GM18526 (cell line): ENCODE results near the gene KRTCAP3.

Experiments used
- POLR2A ChIP-seq: IDR thresholded peaks from 3 replicates; pipeline ENCODE4 v1.6.1; 2011; ENCODE audit not compliant: insufficient read length; ENCODE audit errors: extremely low read depth

The KRTCAP3 gene, protein sequence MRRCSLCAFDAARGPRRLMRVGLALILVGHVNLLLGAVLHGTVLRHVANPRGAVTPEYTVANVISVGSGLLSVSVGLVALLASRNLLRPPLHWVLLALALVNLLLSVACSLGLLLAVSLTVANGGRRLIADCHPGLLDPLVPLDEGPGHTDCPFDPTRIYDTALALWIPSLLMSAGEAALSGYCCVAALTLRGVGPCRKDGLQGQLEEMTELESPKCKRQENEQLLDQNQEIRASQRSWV

DNA sequence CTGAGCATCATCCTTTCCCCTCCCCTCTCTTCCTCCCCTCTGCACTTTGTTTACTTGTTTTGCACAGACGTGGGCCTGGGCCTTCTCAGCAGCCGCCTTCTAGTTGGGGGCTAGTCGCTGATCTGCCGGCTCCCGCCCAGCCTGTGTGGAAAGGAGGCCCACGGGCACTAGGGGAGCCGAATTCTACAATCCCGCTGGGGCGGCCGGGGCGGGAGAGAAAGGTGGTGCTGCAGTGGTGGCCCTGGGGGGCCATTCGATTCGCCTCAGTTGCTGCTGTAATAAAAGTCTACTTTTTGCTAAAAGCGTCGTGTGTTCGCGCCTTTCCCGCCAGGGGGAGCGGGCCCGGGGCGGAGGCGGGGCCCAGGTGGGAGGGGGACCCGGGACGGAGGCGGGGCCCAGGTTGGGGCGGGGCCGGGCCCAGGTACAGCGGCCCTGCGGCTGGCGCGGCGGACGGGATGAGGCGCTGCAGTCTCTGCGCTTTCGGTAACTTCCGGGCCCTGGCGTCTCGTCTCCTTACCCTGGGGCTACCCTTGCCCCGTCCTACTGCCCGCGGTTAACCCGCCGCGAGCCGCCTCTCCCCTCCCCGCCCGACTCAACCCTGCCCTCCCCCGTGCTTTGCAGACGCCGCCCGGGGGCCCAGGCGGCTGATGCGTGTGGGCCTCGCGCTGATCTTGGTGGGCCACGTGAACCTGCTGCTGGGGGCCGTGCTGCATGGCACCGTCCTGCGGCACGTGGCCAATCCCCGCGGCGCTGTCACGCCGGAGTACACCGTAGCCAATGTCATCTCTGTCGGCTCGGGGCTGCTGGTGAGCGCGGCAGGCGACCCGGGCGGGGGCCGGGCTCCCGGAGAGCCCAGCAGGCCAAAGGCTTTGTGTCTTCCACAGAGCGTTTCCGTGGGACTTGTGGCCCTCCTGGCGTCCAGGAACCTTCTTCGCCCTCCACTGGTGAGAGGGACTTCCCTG, at the start of gene KRTCAP3:
Gene KRTCAP3, plus strand, starts transcription at position 424 of the 962 bp plus-strand sequence. Its CDS starts 32 bp downstream, at position 456.
- TF ChIP-seq POLR2A: peak; percentile 22

DNA sequence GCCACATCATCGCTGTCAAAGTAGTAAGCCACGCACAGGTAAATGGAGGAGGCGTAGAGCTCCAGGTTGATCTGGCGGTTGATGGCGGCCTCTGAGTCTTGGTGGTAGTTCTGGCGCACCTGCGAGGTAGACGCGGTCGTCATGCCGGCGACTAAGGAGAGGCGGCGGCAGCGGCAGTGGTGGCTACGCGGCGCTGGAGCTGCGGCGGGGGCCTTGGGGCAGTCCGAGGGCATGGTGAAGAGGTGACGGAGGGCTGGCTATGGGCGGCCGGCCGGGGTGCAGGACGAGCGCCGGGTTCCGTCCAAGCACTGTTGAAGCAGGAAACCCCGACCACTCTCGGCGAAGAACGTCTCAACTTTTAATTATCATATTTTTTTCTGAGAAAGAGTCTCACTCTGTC, 49.0 kb upstream of the KRTCAP3 start:
- TF ChIP-seq POLR2A: no peak

DNA sequence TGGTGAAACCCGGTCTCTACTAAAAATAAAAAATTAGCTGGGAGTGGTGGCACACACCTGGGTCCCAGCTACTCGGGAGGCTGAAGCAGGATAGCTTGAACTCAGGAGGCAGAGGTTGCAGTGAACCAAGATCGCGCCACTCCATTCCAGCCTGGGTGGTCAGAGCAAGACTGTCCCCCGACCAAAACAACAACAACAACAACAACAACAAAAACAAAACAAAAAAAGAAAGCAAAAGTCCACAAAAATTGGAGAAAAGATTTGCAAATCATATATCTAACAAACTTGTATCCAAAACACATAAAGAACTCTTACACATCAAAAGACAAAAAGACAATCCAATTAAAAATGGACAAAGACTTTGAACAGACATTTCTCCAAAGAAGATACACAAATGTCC, 43.2 kb upstream of the KRTCAP3 start:
- no peak for TF ChIP-seq POLR2A

DNA sequence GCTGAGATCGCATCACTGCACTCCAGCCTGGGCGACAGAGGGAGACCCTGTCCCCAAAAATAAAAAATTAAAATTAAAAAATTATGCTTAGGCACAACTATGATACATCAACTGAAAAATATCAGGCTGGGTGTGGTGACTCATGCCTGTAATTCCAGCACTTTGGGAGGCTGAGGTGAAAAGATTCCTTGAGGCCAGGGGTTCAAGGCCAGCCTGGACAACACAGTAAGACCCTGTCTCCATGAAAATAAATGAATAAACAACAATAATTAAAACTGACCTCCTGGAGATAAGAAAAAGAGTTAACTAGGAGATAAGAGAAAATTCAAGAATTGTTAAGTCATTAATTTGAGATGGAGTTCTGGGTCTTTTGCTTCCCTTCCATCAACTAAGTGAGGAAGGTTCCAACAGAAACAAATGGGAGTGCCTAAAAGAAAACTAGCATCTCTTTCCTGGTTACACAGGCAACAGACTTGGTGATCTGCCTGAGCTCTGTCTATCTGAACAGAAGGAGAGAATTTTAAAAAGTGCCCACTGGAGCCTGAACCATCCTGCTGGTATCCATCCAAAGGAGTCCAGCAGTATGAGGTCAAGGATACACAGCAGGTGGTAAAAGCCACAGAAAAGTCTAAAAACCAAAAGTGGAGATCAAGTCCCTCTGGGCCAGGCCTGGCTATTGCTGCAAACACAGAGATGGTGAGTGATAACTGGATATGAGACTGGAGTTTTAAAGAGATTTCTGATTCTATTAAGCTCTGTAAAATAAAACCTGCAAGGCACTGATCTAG, 41.6 kb upstream of the KRTCAP3 start:
- TF ChIP-seq POLR2A: no peak

DNA sequence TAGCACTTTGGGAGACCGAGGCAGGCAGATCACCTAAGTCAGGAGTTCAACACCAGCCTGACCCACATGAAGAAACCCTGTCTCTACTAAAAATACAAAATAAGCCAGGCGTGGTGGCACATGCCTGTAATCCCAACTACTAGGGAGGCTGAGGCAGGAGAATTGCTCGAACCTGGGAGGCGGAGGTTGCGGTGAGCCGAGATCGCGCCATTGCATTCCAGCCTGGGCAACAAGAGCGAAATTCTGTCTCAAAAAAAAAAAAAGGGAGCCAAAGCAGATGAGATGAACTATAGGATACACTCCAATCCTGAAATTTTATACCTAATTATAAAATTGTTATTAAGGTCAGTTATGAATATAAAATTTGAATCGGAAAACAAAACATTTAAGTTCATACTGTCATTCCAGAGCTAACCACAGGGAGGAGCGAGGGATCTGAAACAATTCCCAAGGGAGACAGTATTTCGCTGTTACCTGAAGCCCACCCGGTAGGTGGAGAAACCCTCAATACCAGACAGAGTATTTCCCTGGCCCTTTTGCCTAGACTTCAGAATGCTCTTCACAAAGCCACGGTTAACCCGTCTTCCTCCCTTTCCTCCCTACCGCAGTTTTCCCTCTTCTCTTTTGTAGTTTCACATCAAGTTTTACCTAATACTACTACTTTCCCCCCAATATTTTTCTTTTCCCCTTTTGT, 34.2 kb upstream of the KRTCAP3 start:
- no peak for TF ChIP-seq POLR2A

DNA sequence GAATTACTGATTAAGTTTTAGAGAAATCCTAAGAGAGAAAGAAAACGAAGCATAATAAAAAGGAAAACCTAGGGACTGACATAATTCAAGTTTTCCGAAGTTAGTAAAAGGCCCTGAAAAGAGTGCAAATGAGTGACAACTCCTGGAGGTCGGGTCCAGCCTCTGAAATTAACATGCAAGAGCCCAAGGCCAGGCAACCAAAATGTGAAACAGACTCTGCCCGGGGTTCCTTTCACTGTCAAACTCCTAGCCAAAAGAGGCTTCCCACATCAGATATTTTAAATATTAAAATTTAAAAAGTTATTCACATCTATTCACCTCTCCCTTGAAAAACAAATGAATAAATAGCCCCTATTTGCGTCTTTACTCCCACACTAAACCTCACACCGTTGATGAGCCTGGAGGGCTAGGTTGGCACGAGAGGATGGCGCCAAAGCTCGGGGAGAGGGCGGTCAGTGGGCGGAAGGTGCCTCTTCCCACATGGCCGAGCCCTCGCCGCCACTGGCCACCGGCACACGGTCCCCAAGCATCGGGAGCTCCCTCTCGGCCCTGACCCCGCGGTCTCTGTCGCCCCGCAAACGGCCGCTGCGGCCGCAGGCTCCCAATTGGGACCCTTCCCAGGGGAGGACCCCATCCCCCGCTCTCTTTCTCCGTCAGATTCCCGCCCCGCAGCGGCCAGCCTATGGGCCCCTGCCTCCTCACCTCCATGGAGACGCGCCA, 33.4 kb upstream of the KRTCAP3 start:
- TF ChIP-seq POLR2A: no peak

DNA sequence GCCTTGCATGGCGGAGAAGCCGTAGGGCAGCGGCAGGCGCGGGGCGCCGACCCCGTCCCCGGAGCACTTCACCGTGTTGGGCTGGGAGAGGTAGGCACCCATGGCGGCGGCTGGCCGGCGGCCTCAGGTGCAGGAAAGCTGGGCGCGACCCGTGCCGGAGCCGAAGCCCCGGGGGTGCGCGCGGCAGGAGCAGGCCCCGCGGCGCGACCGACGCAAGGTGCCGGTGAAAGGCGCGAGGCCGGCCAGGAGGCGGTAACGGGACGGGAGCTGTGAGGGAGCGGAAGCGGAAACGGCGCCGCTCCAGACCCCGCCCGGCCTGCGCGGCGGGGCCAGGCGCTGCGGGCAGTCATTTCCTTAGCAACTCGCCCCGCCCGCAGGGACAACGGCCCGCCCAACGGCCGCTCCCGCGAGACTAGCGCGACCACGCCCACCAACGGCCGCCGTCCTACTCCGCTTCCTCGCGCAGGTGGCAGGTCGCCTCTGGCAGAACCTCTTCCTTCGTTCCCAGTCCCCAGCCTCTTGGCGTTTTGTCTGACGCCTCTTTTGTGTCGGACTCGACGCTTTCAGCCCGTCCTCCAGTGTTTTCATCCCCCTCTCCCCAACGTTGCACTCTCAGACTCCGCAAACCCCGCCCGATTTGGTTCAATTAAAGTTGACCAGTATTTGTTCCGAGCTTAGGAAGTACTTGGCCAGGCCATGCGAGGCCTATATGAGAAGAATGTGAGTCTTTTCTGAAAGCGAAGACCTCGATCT, 32.7 kb upstream of the KRTCAP3 start, which contains the start of gene PPM1G:
Gene PPM1G, minus strand, starts transcription at position 271 of the 753 bp plus-strand sequence. Its CDS starts 169 bp downstream, at position 102.
- TF ChIP-seq POLR2A: peak; percentile 95

DNA sequence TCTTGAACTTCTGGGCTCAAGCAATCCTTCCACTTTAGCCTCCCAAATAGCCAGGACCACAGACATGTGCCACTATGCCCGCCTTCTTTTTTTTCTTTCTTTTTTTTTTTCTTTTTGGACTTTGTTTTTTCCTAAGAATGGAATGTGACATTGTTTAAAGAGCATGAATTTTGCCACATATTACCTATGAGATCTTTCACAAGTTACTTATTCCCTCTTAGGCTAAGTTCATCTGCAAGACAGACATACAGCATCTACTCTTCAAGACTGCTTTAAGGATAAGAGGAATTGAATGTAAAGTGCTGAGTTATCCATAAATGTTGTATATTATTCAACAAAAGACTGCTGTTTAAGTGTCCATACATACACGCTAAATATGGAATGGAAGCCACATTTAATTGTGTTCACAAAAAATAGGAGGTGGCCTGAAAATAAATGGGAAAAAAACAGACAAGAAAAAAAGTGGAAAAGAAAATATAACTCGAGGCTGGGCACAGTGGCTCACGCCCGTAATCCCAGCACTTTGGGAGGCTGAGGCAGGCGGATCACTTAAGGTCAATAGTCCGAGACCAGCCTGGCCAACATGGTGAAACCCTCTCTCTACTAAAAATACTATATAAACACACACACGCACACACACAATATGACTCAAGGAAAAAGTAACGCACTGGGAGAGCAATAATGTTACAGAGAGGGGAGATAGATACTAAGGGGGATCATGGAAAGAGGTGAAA, 29.6 kb upstream of the KRTCAP3 start:
- TF ChIP-seq POLR2A: no peak

DNA sequence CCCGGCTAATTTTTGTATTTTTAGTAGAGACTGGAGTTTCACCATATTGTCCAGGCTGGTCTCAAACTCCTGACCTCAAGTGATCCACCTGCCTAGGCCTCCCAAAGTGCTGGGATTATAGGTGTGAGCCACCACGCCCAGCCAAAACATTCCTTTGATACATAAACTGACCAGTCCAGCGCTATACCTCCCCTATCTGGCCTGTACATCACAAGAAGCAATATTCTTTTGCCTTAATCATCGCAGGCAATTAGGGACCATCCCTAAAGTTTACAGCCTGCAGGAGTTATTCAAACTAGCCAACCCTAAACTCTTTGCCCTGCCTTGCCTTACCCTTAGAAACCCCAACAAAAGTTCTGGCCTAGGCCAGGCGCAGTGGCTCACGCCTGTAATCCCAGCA, 26.0 kb upstream of the KRTCAP3 start:
- TF ChIP-seq POLR2A: no peak

DNA sequence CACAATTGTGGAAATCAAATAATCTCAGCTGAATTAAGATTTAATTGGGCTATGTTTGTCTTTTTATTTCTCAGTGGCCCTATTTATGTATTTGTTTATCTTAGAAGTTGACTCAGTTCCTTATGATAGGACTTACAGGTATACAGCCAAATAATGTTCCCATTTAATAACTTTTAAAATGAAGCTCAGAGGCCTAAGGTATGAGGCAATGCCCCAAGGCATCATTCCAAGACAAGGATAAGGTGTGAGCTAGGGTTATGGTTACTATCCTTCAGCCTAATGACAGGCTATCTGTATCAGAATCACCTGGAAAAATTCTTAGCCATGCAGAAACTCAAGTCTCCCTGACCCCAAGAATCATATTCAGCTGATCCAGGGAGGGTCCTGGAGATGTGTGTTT, 21.2 kb upstream of the KRTCAP3 start:
- TF ChIP-seq POLR2A: no peak

DNA sequence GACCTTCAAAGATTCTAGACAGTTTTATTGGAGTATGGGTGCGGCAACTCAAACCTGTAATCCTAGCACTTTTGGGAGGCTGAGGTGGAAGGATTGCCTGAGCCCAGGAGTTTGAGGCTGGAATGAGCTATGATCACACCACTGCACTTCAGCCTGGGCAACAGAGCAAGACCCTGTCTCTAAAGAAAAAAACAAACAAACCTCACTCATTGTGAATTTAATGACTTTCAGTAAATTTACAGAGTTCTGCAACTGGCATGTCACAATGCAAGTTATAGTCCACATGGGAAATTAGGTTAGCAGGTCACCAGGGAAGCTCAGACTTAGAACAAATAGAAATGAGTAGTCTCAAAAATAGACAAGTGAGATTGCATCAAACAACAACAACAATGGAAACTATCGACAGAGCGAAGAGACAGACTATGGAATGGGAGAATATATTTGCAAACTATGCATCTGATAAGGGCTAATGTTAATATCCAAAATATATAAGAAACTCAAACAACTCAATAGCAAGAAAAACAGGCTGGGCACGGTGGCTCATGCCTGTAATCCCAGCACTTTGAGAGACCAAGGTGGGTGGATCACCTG, 20.4 kb upstream of the KRTCAP3 start:
- no peak for TF ChIP-seq POLR2A

DNA sequence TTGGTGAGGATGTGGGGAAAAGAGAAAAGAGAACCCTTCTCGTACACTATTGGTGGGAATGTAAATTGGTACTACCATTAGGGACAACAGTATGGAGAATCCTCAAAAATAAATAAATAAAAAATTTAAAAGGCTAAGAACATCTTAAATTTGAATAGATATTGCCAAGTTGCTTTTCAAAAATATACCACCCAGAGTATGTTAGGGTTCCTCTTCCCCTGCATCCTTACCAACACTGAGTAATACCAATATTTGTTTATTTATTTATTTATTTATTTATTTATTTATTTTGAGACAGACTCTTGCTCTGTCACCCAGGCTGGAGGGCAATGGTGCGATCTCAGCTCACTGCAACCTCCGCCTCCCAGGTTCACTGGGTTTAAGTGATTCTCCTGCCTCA, 19.2 kb upstream of the KRTCAP3 start:
- TF ChIP-seq POLR2A: no peak
